ENCODE data around the gene FLT4.

The FLT4 gene

DNA sequence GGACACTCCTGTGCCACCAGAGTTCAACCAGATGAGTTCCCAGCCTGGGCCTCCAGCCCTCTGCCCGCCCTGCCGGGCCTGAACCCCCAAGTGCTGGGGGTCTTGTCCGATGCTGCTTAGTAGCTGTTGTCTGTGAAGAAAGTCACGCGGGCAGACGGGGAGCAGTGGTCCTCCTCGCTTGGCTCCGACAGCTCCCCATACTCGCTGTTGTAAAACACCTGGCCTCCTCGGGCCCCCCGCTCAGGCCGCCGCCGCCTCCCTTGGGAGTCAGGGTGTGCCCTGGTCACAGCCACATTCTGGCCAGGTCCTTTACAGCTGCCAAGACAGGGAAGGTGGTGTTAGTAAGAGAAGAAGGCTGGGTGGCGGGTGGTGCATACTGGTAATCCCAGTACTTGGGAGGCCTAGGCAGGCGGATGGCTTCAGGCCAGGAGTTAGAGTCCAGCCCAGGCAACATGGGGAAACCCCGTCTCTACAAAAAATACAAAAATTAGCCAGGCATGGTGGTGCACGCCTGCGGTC is 46.3 kb downstream of the FLT4 start:
- no peak for DNase-seq

DNA sequence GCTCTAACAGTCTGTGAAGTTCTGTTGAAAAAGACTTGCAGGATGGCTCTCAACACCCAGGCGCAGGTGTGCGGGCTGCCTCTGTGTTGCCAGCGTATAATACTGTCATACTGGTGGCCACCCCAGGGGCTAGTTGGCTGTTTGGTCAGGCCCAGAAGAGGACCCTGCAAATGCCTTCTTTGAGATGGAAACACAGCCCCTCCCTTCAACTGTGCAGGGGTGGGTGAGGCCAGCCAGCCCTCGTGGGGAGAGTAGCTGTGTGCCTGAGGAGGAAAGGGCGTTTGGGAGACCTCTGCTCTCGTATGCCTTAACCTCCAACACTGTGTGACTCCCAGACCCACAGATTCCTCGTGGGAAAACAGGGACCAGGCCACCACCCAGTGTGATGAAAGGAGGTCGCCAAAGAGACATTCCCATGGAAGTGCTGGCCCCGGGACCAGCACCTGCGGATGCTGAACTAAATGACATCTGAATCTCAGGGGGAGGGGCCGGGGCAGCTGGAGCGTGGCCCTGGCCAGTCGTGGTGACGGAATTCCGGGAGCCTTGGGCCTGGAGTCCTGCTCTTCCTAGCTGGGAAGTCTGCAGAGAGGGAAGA is 46.8 kb downstream of the FLT4 start:
- no peak for DNase-seq

DNA sequence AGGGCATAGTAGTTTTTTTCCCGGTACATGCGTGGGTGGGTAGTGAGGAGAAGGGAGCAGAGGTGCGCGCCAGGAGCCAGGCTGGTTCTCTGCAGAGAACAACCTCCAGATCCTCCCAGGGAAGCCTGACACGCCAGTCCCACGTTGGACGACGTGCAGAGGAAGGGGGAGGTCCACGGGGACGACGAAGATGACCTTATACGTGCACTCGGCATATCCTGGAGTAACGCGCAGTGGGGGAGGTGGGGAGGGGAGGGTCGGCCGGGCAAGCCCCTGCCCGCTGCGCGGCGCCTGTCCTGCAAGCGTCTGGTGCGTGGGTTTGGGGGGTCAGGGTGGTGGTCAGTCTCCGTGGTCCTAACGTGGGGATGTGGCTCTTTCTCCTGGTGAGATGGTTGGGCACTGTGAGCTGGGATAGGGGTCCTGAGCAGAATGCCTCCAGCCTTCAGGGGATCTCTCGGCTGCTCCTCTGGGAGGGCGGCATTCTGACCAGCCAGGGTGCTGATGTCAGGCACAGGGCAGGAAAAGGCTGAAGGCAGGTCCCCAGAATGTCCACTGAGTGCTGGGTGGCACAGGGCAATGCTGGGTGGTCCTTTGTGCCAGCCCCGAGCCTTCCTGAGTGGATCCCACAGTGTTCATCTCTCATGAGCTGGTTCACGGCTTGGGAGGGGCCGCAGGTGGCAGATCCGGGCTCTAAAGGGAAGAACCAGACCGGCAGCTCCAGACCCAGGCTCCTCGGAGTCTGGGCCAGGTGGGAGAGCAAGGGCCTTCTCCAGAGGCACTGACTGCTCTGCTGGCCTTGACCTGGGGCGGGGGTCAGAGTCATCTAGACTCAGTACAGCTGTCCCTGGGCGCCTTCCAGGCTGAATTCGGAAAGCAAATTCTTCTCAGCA is 47.6 kb downstream of the FLT4 start:
- DNase-seq, result no peak

DNA sequence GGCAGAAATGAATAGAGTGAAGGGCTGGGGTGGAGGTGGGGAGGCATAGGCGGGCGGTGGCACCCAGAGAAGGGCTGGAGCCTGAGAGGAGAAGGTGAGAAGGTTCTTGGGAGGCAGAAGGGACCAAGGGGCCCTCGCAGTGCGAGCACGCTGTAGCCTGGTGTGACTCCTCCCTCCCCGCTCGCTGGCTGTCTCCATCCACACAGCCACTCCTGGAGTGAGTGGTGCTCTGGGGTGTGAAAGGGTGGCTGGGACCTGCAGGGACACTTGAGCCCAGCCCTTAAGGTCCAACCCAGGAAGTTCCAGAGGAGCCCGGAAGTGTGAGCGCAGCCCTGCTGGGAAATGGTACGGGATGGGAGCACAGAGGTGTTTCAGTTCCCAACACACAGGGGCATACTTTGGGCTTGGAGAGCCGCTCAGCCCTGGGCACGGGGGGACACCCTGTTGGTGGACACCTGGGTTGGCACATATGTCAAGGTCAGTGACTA is 48.8 kb downstream of the FLT4 start:
- DNase-seq, result no peak

DNA sequence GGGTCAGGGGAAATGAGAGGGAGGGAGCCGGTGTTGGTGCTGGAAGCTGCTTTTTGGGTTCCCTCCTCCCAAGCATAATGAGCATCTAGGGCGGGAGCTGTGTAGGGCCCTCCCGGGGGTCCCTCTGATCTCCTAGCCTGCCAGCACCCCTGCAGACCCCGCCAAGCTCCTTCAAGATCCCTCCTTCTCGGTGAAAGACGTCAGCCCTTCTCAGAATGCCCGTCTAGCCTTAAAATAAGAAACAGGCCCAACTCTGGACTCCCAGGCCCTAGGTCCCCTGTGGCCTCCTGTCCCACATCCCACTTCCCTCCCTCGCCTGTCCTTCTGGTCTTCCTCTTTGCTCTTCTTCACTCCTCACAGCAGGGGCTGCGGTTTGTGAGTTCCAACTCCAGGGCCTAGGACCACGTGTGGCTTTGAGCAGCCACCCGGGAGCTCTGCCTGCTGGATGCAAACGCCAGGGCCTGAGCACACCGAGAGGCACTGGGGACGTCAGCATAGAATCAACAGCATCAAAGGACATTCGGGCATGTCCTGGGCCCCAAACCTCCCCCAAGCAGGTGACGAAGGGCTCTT is 49.3 kb downstream of the FLT4 start:
- no peak for DNase-seq

DNA sequence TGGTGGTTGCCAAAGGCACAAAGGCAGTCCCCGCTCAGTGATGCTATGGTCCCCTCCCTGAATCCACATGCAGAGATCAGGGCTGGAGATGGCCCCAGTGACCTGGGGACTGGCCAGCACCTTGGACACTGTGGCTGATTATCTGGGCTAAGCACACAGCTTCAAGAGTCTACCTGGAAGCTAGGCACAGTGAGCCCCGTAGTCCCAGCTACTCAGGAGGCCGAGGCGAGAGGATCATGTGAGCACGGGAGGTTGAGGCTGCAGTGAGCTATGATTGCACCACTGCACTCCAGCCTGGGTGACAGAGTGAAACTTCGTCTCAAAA is 49.8 kb downstream of the FLT4 start:
- DNase-seq, result no peak

DNA sequence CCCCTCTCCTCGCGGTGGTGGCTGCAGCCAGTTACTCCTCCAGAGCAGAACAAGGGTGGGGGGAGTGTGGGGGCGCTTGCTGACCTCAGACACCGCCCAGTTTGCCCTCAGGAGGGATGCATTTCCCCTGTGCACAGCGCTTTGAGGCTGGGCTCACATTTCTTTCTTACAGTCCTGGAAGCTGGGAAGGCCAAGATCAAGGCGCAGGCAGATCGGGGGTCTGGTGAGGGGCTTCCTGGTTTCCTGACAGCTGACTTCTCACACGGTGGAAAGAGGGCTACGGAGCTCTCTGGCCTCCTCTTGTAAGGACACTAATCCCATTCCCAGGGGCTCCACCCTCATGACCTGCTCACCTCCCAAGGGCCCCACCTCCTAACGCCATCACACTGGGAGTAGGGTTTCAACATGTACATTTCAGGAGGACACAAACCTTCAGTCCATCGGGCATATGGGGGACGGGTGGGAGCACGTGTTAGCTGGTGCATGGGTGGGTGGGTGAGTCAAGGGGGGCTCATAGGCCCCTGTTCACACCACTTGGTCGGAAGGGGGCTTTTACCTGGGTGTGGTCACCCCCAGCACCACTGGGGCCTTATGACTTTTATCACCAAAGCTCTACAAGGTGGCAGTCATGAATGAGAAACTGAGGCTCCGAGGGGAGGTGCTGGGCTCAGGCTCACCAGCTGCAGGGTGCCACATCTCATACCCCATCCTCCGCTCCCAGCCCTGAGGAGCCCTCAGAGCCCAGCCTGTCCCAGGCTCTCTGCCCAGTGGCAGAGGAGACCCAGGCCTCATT is 50.4 kb downstream of the FLT4 start:
- no peak for DNase-seq

DNA sequence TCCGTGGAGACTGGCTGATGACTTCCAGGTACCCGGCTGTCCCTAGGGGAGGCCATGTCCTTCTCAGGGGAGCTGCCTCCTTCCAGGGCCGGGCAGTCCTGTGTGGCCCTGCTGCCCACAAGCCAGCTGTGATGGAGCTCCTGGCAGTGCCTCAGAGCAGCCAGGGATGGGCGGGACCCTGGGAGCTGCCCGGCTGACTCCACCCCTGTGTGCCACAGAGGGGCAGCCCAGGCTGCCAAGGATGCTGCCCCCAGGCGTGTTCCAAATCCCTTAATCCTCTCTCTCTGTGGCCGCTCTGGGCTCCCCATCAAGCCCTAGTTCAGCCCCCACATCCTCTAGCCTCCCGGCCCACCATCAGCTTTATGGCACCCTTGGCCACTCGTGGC is 51.1 kb downstream of the FLT4 start:
- DNase-seq, result no peak

DNA sequence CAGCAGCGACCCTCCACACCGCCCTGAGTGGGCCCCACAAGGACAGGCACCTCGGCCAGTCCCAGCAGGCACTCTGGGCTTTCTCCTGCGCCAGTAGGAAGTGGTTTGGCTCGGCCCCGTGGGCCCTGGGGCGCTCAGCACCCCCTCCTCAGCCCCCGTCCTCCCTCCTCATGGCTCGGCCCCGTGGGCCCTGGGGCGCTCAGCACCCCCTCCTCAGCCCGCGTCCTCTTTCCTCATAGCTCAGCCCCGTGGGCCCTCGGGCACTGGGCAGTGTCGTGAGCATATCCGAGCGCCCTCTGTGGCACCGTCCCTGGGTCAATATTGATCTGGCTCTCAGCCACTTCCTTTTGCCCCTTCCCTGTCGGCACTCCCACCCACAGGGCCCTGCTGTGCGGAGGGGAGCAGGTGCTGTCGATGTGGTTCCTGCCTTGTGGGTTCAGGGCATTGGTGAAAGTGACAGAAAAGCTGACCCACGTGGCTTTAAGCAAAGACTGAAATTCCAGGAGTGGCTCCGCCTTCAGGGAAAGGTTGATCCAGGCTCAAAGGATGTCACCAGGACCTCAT is 52.6 kb downstream of the FLT4 start:
- no peak for DNase-seq

DNA sequence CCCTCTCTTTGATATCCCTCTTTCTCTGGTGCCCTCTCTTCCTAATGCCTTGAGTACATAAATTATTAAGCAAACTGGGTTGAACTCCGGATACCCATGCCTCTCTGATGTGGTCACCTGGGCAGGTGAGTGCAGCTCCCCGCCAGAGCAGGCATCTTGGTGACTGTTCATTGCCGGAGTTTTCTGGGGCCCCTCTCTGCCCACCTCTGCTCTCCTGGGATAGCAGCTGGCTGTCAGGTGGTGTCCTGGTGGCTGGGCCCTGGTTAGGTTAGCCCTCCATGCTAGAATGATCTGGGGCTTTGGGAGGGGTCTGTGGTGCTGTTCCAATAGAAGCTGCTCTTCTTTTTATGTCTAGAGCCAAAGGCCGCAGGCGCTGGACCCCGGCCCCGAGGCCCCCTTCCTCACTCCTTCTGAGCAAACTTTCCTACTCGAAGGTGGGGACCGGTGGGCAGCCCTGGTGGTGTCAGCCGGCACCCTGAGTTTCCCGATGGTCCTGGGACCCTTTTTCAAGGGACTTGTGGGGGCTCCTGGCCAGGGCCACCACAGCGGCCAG is 53.2 kb downstream of the FLT4 start:
- no peak for DNase-seq

DNA sequence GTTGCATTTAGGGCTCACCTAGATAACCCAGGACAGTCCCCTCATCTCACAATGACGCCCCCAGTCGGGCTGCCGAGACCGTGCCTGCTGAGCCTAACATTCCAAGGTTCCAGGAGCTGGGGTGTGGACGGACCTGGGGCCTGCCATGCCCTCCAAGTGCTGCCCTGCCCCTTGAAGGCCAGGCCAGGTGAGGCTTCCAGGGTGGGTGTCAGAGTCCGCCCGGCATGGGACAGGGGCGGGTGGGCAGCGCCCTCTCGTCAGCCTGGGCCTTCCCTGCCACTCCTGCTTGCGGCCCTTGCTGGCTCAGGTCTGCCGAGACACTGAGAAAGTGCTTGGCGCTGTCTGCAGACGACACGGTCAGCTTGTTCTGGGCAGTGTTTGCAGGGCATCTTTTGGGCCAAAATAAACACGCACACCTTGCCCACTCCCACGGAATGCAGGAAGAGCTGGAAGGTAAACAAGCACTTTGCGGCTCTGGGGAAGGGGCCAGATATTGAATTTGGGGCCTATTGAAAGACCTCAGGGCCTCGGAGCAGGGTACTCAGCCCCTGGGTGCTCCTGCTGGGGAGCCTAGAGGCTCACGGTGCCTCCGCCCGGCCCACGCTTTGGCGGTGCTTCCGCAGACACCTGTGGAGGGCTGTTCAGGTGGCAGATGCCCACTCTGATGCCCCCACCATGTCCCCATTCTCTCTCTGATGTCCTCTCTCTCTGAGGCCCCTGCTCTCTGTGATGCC is 53.9 kb downstream of the FLT4 start:
- no peak for DNase-seq

DNA sequence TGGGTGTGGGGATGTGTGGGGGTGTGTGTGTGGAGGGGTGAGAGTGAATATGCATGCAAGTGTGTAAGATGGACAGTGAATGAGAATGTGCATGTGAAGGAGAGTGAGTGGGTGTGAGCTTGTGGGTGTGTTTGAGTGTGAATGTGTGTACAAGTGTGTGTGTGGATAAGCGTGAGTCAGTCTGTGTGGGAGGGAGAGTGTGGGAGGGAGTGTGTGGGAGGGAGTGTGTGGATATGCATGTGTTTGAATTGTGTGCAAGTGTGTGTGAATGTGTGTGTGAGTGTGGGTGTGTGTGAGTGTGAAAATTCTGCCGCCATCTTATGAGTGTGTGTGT is 54.4 kb downstream of the FLT4 start:
- DNase-seq, result no peak

DNA sequence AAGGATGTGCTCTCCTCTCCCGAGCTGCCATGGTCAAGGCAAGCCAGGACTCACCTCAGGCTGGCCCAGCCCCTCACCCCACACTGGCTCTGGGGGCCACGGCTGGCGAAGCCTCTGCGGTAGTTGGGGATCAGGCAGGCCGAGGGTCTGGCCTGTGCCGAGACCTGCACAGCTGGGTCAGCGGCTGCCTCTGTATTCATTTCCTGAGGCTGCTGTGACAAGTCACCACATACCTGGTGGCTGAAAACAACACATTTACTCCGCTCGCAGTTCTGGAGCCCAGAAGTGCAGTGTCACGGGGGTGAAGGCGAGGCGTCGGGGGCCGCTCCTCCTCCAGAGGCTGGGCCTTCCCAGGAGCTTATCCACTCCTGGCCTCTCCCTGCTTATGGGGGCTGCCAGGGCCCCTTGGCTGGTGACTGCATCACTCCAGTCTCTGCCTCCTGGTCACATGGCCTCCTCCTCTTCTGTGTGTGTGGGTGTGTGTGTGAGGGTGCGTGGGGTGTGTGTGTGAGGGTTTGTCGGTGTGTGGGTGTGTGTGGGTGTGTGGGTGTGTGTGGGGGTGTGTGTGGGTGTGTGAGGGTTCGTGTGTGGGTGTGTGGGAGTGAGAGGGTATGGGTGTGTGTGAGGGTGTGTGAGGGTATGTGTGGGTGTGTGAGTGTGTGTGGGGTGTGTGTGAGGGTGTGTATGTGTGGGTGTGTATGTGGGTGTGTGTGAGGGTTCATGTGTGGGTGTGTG is 54.9 kb downstream of the FLT4 start:
- no peak for DNase-seq

DNA sequence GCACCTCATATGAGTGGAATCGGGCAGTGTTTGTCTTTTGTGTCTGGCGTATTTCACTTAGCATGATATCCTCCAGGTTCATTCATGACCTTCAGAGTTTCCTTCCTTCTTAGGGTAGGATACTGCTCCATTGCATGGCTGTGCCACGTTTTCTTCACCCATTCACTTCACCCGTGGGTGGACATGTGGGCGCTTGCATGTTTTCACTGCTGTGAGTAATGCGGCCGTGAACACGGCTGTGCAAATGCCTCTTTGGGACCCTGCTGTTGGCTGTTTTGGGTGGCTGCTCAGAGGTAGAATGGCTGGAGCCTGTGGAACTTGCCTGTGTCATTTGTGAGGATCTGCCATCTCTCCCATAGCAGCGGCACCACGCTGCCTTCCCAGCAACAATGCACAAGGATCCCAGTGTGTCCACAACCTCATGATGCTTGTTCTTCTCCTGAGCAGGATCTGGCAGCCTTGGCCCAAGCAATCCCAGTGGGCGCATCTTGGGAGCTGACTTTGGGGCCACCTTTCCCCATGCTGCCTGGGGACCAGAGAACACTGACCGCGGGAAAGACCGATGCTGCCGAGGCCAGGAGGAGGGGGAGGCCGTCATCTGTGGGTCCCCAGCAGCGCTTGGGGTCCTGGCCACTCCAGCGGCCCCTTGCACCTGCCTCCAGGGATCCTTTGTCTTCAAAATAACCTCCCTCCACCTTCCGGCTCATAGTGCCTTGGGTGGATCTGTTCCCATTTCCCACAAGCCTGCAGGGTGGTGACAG is 55.8 kb downstream of the FLT4 start:
- DNase-seq, result no peak

DNA sequence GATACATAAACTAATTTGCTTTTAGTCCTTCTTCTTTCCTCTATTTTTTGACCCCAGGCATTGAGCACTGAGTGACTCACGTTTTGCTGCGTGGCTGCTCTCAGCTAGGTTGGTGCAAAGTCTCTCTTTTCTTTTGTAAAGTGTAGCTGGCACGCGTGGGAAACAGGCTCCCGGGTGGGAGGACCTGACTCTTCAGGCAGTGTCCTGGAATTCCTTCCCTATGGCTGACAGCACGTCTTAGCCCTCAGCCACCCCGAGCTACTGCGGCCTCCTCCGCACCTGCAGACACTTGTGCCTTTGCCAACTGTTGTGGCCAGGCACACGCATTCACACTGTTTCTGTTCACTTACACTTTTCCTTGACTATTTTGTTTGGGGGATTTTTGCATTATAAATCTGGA is 57.2 kb downstream of the FLT4 start:
- DNase-seq, result no peak

DNA sequence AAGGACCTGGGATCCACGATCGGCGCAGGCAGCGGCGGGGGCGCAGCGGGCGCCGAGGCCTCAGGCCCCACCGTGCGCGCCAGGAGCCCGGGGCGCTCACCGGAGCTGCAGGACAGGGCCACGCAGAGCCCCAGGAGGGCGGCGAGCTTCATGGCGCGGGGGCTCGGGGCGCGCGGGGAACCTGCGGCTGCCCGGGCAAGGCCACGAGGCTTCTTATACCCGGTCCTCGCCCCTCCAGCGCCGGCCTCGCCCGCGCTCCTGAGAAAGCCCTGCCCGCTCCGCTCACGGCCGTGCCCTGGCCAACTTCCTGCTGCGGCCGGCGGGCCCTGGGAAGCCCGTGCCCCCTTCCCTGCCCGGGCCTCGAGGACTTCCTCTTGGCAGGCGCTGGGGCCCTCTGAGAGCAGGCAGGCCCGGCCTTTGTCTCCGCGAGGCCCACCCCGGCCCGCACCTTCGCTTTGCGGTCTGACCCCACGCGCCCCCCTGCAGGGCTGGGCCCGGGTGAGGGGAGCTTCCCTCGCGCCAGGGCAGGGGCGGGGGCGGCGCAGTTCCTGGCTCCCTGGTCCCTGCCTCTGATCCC is 58.0 kb downstream of the FLT4 start, which contains the start of gene SCGB3A1:
TSS of gene SCGB3A1 (minus strand) at position 189 of the 577 bp plus-strand sequence. CDS start at position 152, 37 bp downstream.
- no peak for DNase-seq

DNA sequence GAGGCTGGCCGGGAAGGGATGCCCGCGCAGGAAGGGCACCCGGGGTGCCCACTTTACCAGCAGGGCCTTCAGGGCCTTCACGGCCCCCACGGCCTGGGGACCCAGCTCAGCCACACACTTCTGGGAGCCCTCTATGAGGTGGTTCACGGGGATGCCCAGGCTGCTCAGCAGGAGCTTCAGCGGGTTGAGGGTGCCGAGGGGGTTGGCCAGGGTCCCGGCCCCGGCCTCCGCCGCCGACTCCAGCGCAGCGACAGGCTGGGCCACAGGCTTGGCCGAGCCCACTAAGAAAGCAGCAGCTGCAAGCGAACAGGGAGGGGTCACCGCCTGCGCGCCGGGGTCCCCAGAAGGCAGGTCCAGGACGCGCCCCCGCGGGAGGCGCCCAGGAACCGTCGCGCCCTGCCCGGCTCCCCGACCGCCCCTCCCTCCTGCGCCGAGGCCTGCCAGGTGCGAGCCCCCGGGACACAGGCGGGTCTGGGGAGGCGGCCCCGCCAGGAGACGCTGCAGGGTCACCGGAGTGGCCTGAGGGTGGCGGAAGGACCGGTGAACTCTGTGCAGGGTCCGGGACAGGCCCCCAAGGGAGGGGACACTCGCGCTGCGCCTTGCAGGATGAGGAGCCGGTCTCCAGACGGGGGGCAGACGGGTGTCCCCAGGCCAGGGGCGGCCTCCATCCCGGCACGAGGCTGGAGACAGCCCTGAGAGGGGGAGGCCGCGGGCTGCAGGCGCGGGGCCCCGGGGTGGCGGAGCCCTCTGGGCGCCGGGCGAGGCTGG is 58.7 kb downstream of the FLT4 start:
- DNase-seq, result no peak

DNA sequence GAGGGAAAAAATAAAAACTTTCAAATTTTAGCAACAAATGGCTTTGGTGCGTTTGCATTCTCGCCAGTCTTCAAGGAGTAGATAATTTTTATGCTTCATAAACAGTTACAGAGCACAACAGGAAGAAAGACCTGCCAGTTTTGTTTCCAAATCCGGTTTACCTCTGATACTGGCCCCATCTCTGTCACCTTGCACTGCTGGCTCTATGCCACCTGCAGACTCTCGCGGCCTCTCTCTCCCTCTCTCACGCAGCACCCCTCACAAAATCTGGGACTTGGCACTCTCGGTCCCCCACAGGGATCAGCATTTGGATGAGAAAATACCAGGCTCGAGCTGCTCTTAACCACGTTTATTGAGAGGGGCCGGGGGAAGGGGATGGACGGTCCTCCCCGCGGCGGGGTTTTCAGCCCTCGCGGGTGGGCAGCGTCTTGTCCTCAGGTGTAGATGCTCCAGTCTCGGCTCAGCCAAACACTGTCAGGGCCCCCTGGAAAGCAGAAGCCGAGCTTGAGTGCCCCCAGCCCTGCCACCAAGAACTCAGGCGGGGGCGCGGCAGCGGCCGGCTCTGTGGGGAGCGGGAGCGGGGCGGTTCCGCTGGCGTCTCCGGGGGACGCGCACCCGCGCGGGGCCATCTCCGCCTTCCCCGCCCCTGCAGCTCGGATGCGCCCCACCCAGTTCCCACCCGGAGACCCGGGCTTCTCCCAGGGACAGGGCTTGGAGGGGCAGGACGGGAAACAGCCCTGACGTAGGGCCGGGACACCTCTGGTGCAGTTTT is 59.4 kb downstream of the FLT4 start:
- DNase-seq, result no peak

Data from DMS 273 treated with DMSO at 0.1 percent for 48 hours (cell line).